Lower leg skin (tissue), 3 donors: ENCODE data around the gene RPLP2.

Experiments
- POLR2A ChIP-seq, 2 donors: fragments of 450-650 bp; IDR thresholded peaks; one replicate each; pipeline ENCODE4 v1.6.1; 2016 to 2017; ENCODE audit warnings: antibody characterized with exemption in 2 of 2, mild to moderate bottlenecking in 1 of 2, moderate library complexity in 1 of 2
- TF ChIP-seq, protein P1 (sequence below), 3 donors: fragments of 450-650 bp; IDR thresholded peaks; one replicate each; pipeline ENCODE4 v1.5.1; 2016; ENCODE audit warnings: antibody characterized with exemption in 3 of 3, mild to moderate bottlenecking in 3 of 3, moderate library complexity in 2 of 3

DNA sequence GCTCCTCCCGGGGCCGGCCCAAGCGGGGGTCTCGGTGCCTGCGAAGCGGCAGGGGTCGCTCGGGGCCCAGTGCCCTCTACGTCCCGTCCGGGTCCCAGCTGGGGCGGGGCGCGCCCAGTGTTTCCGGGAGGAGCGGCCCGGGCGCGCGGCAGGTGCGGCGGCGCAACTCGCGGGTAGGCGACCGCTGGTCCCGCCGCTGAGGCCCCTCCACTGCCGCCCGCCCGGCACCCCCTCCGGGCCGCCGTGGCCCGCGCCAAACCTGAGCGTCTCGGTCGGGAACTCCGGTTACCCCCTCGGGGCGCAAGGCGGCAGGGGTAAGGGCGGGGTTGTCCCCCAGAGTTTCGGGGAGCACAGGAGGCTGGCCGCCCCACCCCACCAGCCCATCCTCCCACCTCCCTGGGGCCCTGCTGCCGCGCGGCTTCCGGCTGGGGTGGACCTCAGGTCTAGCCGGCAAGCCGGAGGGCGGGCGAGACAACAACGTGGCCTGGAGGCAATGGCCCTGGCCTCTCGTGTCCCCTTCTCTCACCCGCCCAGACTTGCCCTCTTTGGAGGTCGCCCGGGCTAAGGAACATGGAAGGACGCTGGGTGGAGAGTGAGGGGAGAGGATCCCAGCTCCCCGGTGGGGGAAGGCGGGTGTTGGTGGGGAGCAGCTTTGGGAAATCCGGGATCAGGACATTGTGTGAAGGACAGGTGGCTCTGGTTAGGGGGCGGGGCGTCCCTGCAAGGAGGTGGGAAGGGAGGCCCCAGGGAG is 17.6 kb downstream of the RPLP2 start:
- TF ChIP-seq, protein P1, sequence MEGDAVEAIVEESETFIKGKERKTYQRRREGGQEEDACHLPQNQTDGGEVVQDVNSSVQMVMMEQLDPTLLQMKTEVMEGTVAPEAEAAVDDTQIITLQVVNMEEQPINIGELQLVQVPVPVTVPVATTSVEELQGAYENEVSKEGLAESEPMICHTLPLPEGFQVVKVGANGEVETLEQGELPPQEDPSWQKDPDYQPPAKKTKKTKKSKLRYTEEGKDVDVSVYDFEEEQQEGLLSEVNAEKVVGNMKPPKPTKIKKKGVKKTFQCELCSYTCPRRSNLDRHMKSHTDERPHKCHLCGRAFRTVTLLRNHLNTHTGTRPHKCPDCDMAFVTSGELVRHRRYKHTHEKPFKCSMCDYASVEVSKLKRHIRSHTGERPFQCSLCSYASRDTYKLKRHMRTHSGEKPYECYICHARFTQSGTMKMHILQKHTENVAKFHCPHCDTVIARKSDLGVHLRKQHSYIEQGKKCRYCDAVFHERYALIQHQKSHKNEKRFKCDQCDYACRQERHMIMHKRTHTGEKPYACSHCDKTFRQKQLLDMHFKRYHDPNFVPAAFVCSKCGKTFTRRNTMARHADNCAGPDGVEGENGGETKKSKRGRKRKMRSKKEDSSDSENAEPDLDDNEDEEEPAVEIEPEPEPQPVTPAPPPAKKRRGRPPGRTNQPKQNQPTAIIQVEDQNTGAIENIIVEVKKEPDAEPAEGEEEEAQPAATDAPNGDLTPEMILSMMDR (IDR thresholded peaks at IDR 0.05), result no peak
- no peak for TF ChIP-seq POLR2A (IDR thresholded peaks at IDR 0.05)
